ENCODE results near the gene CASP7.
"Not testable (repeated sequence)": the region's sequence is repeated elsewhere in the genome, so short reads cannot be mapped to it uniquely, and the experiment has no call there.

CASP7 gene

GRCh38 chr10:113753020-113753692 is 73.4 kb downstream of the CASP7 start:
- DNase-seq (ENCODE audit: low read depth in 2 of 2) = no peak

GRCh38 chr10:113754125-113754524 is 74.4 kb downstream of the CASP7 start:
- no peak for DNase-seq (ENCODE audit: low read depth in 2 of 2)

GRCh38 chr10:113754768-113755167 is 75.1 kb downstream of the CASP7 start:
- no peak for DNase-seq (ENCODE audit: low read depth in 2 of 2)

- DNase-seq (ENCODE audit: low read depth in 2 of 2) = no peak
These were observed 77.3 kb downstream of the CASP7 start for GRCh38 chr10:113756940-113757543.

GRCh38 chr10:113762083-113762482 is 82.4 kb downstream of the CASP7 start:
- DNase-seq (ENCODE audit: low read depth in 2 of 2) = no peak

GRCh38 chr10:113764582-113764981 is 84.9 kb downstream of the CASP7 start:
- DNase-seq (ENCODE audit: low read depth in 2 of 2) = no peak

GRCh38 chr10:113765910-113766309 is 86.2 kb downstream of the CASP7 start:
- DNase-seq (ENCODE audit: low read depth in 2 of 2) = no peak

- DNase-seq (ENCODE audit: low read depth in 2 of 2) = no peak
These were observed 87.5 kb downstream of the CASP7 start for GRCh38 chr10:113767222-113767621.

- no peak for DNase-seq (ENCODE audit: low read depth in 2 of 2)
These were observed 90.6 kb downstream of the CASP7 start for GRCh38 chr10:113770346-113770745.

GRCh38 chr10:113771131-113771530 is 91.4 kb downstream of the CASP7 start:
- DNase-seq (ENCODE audit: low read depth in 2 of 2) = not testable (repeated sequence)

GRCh38 chr10:113775686-113776294 is 96.1 kb downstream of the CASP7 start:
- DNase-seq (ENCODE audit: low read depth in 2 of 2) = no peak

- no peak for DNase-seq (ENCODE audit: low read depth in 2 of 2)
These were observed 96.8 kb downstream of the CASP7 start for GRCh38 chr10:113776553-113776952.

Measured in activated CD4-positive, alpha-beta T cell treated with anti-CD3 and anti-CD28 coated beads for 24 hours (primary cell).